Measurements from ENCODE around the gene C2orf80.
"Not testable (repeated sequence)": the region's sequence is repeated elsewhere in the genome, so short reads cannot be mapped to it uniquely, and the experiment has no call there.

The C2orf80 gene

GRCh38 chr2:208118918-208119317, 70.9 kb downstream of the C2orf80 start:
- no peak for DNase-seq (ENCODE audit: low spot score)
- TF ChIP-seq CTCF (IDR thresholded peaks at IDR 0.05; ENCODE audit: extremely low read depth, missing control alignments): no peak

- DNase-seq (ENCODE audit: low spot score): not testable (repeated sequence)
Observed at GRCh38 chr2:208117390-208117789, 72.4 kb downstream of the C2orf80 start.
